ENCODE data around the gene ERCC1. TPM values are rescaled to one million over a fixed set of nuclear protein-coding genes. Genes with fewer than 3 reads are reported as not detected.

ERCC1 gene
- polyA plus RNA-seq, 3 donors, result 75.1 to 90.2 (median 82.4) TPM

Other genes with a start within 250 kb of the ERCC1 start
- 10 to 100 TPM; 29.4 to 46.9 (median 44.5) TPM for gene TRAPPC6A, start 245.7 kb downstream of the ERCC1 start, polyA plus RNA-seq (ENCODE audit: insufficient read length in 3 of 3)
- gene BLOC1S3, start 245.1 kb downstream of the ERCC1 start, polyA plus RNA-seq (ENCODE audit: insufficient read length in 3 of 3), result 10 to 100 TPM in 2 of 3 donors, 1 to 10 TPM in 1; 9.1 to 10.5 (median 10.4) TPM
- gene EXOC3L2, start 178.5 kb downstream of the ERCC1 start, polyA plus RNA-seq (ENCODE audit: insufficient read length in 3 of 3), result 10 to 100 TPM in 2 of 3 donors, 1 to 10 TPM in 1; 6.1 to 13.1 (median 12.3) TPM
- gene MARK4, start 172.6 kb downstream of the ERCC1 start, polyA plus RNA-seq (ENCODE audit: insufficient read length in 3 of 3), result 10 to 100 TPM; 39.0 to 43.3 (median 42.4) TPM
- 1 to 10 TPM in 1 of 3 donors, under 1 TPM in 2; 0.42 to 1.6 (median 0.50) TPM for gene CKM, start 101.0 kb downstream of the ERCC1 start, polyA plus RNA-seq (ENCODE audit: insufficient read length in 3 of 3)
- gene KLC3, start 83.2 kb downstream of the ERCC1 start, polyA plus RNA-seq (ENCODE audit: insufficient read length in 3 of 3), result 1 to 10 TPM; 1.3 to 2.4 (median 2.0) TPM
- 10 to 100 TPM; 33.5 to 36.9 (median 35.5) TPM for gene ERCC2, start 53.3 kb downstream of the ERCC1 start, polyA plus RNA-seq (ENCODE audit: insufficient read length in 3 of 3)
- 10 to 100 TPM in 1 of 3 donors, 1 to 10 TPM in 2; 6.1 to 14.7 (median 7.9) TPM for gene PPP1R13L, start 18.8 kb downstream of the ERCC1 start, polyA plus RNA-seq (ENCODE audit: insufficient read length in 3 of 3)
- gene POLR1G, start 17.3 kb downstream of the ERCC1 start, polyA plus RNA-seq (ENCODE audit: insufficient read length in 3 of 3), result 1 to 10 TPM; 3.3 to 4.5 (median 4.3) TPM
- gene FOSB, start 44.1 kb upstream of the ERCC1 start, polyA plus RNA-seq (ENCODE audit: insufficient read length in 3 of 3), result 10 to 100 TPM; 24.5 to 89.1 (median 81.2) TPM
- gene RTN2, start 73.1 kb upstream of the ERCC1 start, polyA plus RNA-seq (ENCODE audit: insufficient read length in 3 of 3), result 1 to 10 TPM; 5.3 to 10.0 (median 9.7) TPM
- gene PPM1N, start 74.5 kb upstream of the ERCC1 start, polyA plus RNA-seq (ENCODE audit: insufficient read length in 3 of 3), result under 1 TPM in 2 of 3 donors, not detected in 1; 0.09 to 0.21 TPM
- gene VASP, start 83.6 kb upstream of the ERCC1 start, polyA plus RNA-seq (ENCODE audit: insufficient read length in 3 of 3), result 10 to 100 TPM; 49.0 to 57.7 (median 50.5) TPM
- gene OPA3, start 160.9 kb upstream of the ERCC1 start, polyA plus RNA-seq (ENCODE audit: insufficient read length in 3 of 3), result 10 to 100 TPM in 2 of 3 donors, 1 to 10 TPM in 1; 9.7 to 11.1 (median 10.4) TPM
- 1 to 10 TPM; 3.3 to 6.5 (median 3.6) TPM for gene GPR4, start 178.3 kb upstream of the ERCC1 start, polyA plus RNA-seq (ENCODE audit: insufficient read length in 3 of 3)
- 10 to 100 TPM; 17.8 to 28.0 (median 20.6) TPM for gene EML2, start 215.5 kb upstream of the ERCC1 start, polyA plus RNA-seq (ENCODE audit: insufficient read length in 3 of 3)
- 1 to 10 TPM in 1 of 3 donors, under 1 TPM in 2; 0.28 to 1.6 (median 0.43) TPM for gene GIPR, start 244.3 kb upstream of the ERCC1 start, polyA plus RNA-seq (ENCODE audit: insufficient read length in 3 of 3)

Measured in renal cortex interstitium (tissue), 3 donors.